GM19438 (cell line): Measurements from ENCODE around the gene TMEM72.

ENCODE experiments used
- ATAC-seq: cut with Tn5 transposase; IDR thresholded peaks from one replicate; pipeline ENCODE4 v1.9.1; 2021; ENCODE audit warnings: low read depth; ENCODE audit not compliant: unreplicated experiment

TMEM72 gene

DNA sequence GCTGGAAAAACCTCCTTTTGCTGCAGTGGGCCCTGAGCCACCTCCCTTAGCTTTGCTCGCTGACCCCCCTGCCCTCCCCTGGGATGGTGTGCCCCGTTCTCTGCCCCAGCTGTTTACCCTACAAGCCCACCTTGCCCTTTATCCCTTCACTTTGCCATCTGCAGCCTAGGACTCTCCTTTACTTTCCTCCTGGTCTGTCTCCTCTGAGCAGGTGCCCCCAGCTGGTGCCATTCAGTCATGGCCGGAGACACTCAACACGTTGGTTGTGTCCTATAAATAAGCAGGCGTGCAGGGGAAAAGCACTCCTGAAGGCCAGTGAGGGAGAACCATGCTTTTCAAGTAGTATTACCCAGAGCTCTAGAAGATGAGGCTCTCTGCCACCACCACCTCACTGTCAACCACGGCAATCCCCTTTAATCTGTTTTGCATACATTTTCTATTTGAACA, 54.5 kb downstream of the TMEM72 start:
- ATAC-seq: no peak

- no peak for ATAC-seq
Observed at GRCh38 chr10:44966129-44966815, 55.1 kb downstream of the TMEM72 start.

DNA sequence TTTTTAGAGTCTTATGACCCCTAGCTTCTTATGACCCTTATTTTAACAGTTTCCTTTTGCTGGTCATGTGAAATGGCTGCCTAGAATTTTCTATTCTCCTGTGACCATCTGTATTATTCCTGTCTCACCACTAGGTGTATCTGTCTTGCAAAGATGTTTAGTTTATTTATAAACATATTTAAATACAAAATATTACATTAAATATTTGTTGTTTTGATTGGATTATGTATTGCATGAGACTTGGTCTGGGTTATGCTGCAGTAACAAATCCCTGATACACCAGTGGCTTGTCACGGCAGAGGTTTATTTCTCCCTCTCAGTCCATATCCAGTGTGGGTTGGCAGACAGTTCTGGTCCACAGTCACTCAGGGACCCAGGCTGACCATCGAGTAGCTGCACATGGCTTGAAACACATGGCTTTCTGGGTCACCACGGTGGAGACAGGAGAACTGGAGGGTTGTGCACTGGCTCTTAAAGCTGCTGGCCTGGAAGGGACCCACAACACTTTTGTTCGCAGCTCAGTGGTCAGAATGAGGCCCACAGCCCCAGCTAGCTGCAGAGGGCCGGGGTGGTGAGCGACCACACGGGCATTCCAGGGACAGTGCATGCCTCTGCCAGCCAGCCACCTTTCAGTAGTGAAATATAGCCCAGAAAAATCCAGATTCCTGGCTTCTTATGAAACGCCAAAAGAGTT, 55.8 kb downstream of the TMEM72 start:
- ATAC-seq: no peak

DNA sequence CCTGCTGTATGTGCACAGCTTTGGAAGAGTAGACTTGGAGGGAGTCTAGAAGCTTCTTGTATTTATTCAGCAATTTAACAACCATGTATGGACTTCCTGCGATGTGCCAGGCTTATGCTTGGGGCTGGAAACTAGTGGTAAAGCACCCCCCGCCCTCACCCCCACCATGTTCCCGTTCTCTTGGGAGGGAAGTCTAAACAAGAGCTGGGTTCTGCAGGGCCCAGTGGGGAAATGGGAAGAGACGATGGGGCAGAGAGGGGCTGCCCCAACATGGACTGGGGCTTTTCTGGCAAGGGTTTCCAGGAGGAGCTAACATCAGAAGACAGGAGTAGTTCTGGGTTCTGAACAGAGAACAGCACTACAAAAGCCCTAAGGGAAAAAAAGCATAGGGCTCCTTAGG, 56.5 kb downstream of the TMEM72 start:
- no peak for ATAC-seq

- no peak for ATAC-seq
Observed at GRCh38 chr10:44968091-44968490, 57.0 kb downstream of the TMEM72 start.

DNA sequence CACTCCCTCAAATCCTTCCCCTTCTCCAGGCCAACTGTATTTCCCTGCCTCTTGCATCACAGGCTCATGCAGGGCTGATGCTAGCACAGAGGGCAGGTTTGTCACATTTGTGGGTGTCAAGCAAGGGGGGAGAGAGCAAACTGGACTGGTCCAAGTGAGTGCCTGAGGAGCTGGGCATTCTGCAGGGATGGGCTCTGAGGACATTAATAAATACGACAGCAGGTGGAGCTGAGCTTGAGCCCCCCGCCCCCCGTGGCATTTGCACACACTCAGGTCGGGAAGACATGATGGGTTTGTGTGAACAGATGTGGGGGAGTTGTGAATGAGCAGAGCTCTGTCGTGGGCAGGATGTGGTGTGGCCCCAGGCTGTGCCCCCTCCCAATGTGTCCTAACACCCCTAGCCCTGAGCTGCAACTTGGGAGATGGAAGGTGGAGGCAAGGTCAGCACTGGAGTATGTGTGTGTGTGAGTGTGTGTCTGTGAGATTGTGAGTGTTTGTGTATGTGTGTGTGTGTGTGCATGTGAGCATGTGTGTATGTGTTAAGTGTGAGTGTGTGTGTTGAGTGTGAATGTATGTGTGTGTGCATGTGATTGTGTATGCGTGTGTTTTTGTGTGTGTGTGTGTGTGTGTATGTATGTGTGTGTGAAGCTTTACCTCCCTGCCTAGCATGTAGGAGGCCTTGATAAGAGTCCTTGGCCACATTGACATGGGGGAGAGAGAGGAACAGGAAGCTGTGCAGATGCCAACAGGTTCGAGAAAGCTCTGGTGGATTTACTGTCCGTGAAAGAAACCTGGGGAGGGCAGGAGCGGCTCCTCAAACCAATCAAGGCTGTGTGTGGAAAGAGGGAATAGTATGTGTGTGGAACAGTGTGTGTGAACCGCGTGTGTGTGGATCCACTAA, 57.6 kb downstream of the TMEM72 start:
- no peak for ATAC-seq

DNA sequence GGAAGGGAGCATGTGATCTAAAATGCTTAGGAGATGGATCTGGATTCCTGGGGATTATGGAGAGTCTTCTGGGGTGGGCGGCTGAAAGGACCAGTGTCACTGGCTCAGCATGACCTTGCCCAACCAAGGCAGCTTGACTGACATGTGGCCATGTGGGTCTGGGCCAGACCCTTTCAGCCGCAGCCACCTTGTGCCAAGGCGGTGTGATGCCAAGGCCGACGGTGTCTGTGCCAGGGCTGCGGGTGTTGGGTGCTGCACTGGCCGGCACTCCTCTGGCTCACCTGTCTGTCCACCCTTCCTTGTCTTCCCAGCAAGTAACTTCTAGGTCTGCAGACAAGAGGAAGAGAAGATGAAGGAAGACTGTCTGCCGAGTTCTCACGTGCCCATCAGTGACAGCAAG, 58.7 kb downstream of the TMEM72 start:
- no peak for ATAC-seq

DNA sequence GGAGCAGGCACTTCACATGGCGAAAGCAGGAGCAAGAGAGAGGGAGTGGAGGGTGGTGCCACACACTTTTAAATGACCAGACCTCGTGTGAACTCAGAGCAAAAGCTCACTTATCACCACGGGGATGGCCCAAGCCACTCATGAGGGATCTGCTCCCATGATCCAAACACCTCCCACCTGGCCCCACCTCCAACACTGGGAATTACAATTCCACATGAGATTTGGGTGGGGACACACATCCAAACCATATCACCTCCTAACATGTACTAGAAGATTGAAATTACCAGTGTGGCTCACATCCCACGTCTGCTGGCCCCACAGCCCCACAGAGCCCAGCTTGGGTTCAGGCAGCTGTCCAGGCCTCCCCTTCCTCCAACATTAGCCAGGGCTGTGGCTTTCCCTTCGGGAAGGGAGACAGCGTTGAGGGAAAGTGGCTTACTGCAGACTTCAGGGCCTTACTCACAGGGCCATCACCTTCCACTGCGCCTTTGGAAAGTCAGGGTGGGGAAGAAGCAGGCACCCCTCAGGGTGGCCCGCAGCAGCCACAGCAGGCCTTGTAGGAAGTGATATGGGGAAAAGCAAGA, 59.8 kb downstream of the TMEM72 start:
- no peak for ATAC-seq

GRCh38 chr10:44971434-44971833, 60.3 kb downstream of the TMEM72 start:
- ATAC-seq: no peak

DNA sequence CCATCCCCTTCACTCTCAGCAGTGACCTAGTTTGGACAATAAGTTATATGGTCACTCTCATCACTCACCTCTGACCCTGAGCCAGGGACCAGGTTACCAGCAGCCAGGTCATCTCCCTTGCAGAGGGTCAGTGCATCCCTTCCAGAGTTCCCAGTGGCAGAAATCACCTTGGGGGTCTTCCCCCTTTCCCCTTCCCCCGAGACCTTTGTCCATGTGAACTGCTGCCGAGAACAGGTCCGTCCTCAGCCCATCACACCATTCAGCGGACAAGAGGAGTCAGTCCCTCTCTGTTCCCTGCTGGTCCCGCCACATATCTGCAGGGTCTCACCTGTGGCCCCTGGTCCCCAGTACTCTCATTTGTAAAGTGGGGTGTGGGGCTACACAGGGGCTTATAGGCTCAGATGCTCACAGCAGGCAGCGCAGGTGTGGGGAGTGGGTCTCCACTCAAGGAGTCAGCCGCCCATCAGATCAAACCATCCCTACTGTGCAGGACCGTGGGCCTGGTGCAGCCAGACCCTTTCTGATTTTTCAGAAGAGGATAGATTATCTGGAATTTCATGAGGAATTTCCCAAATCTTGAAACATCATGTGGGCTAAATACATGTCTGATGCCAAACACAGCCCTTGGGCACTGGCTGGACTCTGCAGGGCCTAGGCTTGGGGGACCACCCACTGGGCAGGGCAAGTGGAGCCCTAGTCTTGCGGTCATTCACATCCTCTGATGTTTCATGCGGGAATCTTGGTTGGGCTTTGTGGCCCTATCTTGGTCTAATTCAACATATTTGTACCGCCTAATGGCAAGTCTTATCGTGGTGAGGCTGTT, 61.0 kb downstream of the TMEM72 start:
- ATAC-seq: no peak

DNA sequence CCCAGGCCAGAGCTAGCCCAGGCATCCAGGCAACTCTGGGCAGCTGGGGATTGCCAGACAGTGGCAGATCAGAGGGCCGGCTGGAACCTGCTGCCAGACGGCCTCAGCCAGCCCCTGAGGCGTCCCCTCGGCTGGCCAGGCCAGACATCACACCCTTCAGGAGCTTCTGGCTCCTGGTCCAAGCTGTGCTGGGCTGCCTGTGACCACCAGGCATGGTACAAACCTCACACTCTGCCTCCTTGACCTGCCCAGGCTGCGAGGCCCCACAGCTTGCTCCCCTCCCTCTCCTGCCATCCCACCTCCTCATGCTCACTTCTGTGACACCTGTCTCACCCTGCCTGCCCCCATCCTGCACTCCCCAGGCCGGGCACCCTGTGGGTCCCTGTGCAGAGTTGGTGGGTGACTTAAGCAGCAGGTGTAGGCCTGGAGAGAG, 61.8 kb downstream of the TMEM72 start:
- ATAC-seq: no peak

GRCh38 chr10:44973323-44974081, 62.4 kb downstream of the TMEM72 start:
- no peak for ATAC-seq

DNA sequence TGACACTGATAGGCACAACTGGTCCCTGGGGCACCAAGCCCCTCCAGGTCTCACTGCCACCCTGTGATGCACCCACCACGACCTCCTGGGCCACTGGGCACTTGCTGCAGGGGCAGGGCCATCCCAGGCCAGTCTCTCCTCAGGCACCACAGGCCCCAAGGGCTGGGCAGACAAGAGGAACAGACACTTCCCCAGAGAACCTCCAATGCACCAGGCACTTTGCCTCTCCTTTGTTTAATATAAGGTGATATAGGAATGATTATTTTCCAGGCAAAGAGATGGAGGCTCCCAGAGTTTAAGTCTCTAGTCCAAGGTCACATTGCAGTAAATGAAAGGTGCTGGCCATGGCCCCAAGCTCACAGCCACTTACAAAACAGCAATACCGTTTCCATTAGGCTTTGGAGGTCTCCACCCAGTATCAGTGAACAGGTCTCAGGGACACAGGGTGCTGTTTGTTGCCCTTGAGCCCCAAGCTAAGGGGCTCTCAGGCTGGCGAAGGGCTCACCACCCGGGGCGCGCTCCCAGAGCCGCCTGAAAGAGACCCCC, 63.0 kb downstream of the TMEM72 start:
- ATAC-seq: no peak

DNA sequence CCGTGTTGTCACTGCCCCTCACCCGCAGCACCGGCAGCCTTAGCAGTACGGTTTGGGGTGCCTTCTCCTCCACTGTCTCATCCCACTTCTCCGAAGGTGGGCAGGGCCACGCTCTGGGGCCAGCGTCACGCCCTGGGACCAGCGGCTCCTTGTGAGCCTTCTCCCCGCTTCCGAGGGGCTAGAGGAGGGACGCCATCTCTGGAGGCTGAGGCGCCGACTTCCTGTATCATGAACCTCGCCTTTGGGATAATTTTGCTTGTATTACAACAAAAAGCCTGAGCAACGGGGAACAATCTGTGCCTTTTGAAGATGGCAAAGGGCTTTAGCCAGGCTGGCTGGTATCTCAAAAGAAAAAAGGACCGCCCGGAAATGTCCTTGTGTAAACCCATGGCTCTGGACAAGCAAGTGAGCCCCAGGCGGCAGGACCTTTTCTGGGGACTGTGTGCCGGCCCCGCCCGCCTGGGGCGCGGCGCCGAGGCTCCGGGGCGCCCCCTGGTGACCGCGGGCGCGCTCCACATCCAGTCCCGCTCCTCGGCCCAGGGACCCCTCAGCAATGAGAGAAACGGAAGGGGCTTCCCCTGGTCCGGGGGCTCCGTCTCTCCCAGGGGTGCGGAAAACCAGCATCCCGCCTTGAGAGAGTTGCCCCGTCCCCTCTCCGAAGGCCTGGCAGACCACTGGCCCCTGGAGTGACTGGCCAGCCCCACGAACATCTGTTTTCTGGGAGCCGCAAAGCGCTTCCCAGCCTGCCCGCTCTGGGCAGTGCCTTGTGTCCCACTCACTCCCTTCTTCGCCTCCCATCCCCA, 63.7 kb downstream of the TMEM72 start:
- peak; percentile 79 for ATAC-seq

GRCh38 chr10:44975431-44976331, 64.5 kb downstream of the TMEM72 start:
- ATAC-seq: no peak

GRCh38 chr10:44976352-44977198, 65.4 kb downstream of the TMEM72 start:
- no peak for ATAC-seq
